Lower leg skin (tissue), 3 donors: ENCODE results near the gene MTMR3.

Experiments used
- POLR2A ChIP-seq, 2 donors: fragments of 450-650 bp; IDR thresholded peaks; one replicate each; pipeline ENCODE4 v1.6.1; 2016 to 2017; ENCODE audit warnings: antibody characterized with exemption in 2 of 2, mild to moderate bottlenecking in 1 of 2, moderate library complexity in 1 of 2
- TF ChIP-seq, protein P1 (sequence below), 3 donors: fragments of 450-650 bp; IDR thresholded peaks; one replicate each; pipeline ENCODE4 v1.5.1; 2016; ENCODE audit warnings: antibody characterized with exemption in 3 of 3, mild to moderate bottlenecking in 3 of 3, moderate library complexity in 2 of 3

GRCh38 chr22:30043161-30043560 lies 160.2 kb downstream of the MTMR3 start:
- TF ChIP-seq, protein P1, sequence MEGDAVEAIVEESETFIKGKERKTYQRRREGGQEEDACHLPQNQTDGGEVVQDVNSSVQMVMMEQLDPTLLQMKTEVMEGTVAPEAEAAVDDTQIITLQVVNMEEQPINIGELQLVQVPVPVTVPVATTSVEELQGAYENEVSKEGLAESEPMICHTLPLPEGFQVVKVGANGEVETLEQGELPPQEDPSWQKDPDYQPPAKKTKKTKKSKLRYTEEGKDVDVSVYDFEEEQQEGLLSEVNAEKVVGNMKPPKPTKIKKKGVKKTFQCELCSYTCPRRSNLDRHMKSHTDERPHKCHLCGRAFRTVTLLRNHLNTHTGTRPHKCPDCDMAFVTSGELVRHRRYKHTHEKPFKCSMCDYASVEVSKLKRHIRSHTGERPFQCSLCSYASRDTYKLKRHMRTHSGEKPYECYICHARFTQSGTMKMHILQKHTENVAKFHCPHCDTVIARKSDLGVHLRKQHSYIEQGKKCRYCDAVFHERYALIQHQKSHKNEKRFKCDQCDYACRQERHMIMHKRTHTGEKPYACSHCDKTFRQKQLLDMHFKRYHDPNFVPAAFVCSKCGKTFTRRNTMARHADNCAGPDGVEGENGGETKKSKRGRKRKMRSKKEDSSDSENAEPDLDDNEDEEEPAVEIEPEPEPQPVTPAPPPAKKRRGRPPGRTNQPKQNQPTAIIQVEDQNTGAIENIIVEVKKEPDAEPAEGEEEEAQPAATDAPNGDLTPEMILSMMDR (IDR thresholded peaks at IDR 0.05) = no peak
- no peak for TF ChIP-seq POLR2A (IDR thresholded peaks at IDR 0.05)
